GM21786 (cell line): Measurements from ENCODE around the gene SYCP3.

Experiments
- ATAC-seq: cut with Tn5 transposase; IDR thresholded peaks from one replicate; pipeline ENCODE4 v1.9.1; 2021; ENCODE audit not compliant: unreplicated experiment

SYCP3 gene

DNA sequence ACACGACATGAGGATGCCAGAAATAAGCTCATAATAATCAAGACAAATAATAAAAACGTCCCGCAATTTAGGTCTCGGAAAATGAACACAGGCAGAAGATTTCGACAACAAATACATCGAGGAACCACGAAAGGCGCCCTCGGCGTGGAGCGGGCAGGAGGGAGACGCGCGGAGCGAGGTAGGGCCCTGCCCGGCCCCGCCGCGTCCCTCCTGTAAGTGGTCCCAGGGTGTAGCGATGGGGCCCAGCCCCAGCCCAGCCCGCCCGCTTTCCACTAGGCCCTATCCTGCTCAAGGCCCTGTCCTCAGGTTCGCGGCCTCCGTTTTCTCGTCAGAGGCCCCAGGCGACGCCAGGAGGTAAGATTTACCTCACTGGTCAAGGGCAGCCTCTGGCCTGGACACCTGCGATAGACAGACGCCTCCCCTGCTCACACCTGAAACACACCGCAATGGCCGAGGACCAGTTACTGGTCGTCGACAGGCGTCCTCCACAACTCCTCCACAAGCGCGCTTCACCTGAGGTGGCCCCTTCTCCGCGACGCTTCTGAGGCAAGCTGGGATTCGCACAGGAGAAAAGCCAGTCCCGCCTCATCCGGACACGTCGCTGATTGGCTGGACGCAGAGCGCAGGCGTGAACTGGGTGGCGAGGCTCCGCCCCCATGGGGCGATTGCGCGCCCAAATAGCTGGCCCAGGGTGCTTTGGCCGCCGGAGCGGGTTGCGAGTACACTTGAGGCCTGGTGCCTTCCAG, at the start of gene SYCP3:
TSS of gene SYCP3 (minus strand) at position 543 of the 746 bp plus-strand sequence. CDS start 1,527 bp downstream, outside the sequence.
- no peak for ATAC-seq

DNA sequence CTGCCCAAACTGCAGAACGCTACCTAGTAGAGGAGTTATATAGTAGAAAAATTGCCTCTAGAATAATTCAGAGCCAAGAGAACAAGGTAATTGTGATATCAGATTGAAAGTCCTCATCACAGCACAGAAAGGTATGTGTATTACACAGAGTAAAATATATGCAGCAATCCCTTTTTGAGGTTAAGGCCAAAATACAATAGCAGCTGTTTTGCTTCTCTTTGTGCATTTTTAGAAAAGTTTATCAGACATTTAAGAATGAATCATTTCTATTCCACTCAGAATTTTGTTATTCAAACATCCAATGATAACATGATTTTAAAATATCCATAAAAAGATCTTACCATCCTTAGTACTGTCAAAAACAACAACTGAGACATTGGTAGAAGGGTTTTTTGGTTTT, 46.4 kb upstream of the SYCP3 start:
- ATAC-seq: no peak

DNA sequence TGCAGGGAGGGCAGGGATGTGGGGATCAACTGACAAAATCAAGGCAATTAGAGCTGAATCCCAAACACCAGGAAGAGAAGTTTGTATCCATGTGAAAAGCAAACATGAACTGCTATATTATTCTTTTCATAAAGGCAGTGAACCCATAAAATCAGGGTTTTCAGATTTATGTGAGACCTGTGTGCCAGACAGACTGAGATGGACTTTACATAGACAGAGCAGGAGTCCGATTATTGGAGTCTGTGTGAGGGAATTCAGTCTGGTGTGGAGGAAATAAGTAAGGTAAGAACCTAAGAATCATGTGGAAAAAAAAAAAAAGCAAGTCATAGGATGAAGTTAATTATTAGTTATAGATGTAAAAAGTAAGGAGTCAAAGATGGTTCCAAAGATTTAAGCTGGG, 45.1 kb upstream of the SYCP3 start:
- ATAC-seq: no peak

DNA sequence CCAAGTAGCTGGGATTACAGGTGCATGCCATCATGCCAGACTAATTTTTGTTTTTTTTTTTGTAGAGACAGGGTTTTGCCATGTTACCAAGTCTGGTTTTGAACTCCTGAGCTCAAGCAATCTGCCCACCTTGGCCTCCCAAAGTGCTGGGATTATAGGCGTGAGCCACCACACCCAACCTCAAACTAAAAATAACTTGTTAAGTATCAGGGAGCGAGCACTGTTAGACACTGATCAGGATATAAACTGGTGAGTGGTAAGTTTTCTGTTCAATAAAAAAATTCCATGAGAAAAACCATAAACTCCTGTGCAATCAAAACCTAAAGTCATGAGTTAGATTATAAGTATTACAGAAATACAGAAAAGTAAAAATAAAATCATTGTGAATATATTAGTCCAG, 44.6 kb upstream of the SYCP3 start:
- no peak for ATAC-seq

DNA sequence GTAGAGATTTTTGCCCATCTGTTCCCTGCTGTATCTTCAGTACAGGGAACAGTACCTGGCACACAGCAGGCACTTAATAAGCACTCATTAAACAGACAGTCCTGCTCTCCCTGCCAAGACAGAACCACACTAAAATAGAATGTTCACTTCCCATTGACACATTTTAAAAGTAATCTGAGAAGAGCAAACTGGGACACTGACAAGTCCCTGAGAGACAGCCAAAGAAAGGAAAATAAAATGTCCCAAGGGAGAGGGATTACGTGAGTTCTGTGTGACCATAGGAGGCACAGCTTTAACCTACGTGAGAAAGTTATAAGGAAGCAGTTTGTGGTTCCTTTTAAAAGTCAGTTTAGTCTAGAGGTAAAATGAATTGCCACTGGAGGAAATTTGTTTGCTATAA, 43.9 kb upstream of the SYCP3 start:
- no peak for ATAC-seq

DNA sequence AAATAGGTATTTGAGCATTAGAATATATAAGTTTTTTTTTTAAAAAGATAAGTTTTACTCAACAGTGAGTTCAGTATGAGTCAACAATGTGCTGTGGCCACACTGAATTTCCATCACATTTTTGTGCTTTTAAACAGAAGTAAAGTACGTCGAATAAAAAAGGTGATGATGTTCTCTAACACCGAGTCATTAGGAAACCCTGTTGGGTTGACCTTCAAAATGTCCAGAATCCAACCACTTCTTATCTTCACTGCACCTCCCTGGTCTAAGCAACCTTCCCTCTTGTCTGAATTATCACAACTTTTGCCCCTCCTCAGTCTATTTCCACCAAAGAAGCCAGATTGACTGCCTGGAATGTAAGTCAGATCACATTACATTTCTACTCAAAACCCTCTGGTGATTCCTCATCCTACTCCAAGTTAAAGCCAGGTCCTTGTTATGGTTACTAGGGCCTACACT, 43.0 kb upstream of the SYCP3 start:
- no peak for ATAC-seq

DNA sequence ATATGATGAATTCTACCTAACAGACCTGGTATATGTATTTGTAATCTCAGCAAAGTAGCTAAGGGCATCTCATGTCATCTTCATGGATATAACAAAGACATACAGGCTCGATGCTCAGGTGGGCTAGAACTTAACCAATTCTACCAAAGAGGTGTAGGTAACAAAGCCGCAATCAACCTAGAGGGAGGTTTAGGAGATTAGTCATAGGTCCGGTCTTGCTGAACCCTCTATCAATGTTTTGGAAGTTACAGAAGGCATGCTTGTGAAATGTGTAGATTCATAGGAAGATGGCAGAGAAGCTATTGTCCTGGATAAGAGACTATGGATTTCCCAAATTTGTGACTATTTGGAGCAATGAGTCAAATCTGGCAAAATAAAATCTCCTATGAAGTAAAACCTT, 42.6 kb upstream of the SYCP3 start:
- ATAC-seq: no peak

DNA sequence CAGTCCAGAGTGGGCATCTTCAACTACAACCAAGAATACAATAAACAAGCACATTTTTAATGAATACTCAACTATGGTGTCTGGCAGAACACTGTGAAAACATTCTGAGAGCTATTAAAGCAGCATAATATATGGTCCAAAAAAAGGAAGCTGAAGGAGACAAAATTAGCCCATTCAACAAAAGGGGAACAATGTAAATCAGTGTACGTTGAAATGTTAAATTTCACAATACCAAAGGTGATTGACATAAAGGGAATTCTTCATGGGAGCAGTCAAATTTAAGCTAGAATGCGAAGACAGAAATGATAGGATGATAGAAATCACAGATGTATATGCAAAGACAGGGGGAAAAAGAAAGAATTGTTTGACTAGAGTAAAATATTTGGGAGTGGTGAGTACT, 41.3 kb upstream of the SYCP3 start:
- ATAC-seq: no peak

DNA sequence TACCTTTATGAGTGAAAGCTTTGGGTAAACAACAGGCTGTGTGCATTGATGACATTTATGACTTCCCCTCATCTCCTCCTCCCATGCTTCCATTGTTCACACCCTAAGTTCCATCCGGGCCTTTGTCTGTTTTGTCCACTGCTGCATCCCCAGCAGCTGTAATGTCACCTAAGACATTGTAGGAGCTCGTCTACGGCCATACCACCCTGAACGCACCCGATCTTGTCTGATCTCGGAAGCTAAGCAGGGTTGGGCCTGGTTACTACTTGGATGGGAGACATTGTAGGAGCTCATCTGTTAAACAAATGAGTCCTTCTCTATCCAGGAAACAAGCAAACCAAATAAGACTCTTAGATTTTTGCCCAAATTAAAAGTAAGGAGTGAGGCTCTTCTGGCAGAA, 40.4 kb upstream of the SYCP3 start:
- ATAC-seq: no peak

DNA sequence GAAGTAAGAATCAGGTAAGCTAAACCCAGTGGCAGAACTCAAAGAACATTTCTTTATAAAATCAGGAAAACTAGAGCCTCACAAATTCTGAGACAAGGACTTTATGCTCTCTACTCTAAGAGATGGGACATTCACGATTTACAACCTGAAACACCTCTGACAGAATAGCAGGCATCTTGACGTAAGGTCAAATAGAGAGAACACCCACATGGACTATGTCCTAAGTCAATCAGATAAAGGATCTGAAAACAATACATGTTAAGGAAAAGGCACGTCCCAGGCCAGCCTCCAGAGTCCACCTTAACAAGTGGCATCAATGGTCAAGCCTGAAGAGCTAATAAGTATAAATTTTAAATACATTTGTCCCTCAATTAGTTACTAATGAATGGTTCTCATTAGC, 39.9 kb upstream of the SYCP3 start:
- ATAC-seq: no peak

DNA sequence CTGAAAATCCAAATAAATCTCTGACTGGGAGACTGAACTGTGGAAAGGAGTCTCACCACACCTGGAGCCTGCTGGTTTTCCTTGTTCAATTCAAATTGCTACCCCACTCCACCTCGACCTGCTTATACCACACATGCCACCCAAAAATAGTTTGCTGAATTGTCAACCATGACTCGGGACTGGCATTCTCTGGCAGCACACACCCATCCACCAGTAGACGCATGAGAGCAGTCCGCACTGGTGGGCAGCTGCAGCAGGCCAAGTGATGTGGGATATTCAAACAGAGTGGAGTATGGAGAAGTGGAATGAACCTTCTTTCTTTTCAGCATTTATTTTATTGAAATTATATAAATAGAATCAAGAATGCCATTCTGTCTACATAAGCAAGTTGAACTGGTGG, 38.7 kb upstream of the SYCP3 start:
- no peak for ATAC-seq

DNA sequence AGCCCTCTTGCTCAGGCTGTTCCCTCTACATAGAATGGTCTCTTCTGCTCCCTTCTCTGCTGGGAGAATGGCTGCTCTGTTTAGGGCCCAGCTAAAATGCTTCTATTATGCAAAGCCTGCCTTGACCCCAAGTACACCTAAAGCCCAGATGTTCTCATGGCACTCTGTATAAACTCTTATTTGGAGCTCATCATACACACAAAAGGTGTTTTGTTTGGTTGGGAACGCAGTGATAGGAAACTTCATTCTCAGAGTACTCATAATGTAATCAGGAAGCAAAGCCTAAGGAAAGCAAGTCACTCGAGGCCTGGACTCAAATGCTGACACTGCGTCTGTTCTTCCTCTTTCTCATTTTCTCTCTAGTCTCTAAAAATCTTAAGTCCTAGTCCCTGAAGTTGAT, 38.2 kb upstream of the SYCP3 start:
- ATAC-seq: no peak

DNA sequence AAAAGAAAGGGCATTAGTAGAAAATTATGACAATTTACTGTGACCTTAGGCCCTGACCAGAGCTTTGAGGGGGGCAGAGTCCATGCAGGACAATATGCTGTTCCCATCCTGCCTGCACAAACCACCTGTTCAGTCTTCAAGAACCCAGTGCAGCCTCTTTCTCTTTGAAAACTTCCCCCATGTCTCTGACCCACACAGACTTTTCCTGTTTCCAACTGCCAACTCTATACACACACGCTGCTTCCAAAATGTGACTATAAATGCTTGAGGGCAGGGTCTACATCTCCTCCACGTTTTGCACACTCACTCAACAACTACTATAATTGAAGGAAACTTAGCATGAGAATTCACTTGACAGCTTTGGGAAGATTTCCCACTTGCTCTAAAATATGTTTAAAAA, 36.6 kb upstream of the SYCP3 start:
- no peak for ATAC-seq

DNA sequence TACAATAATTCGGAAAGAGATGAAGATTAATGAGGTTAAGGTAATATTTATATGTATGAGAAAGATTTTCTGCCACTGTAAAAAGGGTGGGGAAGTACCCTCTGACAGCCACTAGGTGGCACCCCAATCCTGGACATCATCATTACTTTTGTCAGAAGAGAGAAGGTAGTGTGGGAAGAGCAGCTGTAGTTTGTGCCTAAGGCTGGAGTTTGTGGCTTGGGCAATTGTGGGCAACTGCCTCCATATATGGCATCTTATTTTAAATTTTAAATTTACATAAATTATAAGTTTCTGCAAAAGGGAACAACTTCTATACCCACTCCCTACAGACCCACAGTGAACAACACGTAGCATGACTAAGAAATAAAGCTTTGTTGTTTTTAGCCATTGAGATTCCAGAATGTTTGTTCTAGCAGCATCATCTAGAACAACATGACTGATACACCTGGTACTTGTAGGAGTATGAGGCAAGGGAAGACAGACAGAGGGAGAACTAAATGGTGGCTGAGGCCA, 34.4 kb upstream of the SYCP3 start:
- ATAC-seq: peak; percentile 88

DNA sequence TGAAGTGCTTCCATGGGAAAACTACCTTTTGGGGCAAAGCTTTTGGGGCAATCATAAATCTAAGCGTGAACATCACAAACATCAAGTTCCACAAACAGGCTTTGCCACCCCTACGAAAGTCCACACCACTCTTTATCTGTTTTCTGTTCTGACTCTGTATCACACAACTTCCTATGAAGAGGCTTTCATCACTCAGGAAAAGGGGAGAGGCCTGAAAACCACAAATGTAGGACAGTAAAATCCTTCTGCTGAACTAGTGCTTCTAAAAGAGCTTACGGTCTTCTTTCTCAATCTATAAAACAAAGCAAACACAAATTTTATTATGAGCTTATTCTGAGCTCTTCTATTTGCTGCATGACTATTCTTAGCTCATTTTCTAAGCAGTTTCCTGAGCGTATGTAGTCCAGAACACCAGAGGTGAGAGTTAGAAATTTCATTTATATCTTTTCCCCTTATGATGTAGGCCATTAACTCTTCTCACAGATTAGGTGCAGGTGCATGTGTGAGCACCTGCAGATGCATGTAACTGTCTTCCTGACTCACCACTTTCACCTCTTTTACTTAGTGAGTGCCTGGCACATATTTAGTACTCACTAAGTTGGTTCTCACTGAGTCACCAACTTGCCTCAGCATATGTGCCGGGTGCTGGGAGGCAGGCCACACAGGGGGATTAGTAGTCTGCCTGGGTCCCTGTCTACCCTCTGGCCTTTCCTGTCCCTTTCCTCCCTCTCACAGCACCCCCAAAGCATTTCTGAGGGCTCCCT, 32.9 kb upstream of the SYCP3 start:
- ATAC-seq: no peak

DNA sequence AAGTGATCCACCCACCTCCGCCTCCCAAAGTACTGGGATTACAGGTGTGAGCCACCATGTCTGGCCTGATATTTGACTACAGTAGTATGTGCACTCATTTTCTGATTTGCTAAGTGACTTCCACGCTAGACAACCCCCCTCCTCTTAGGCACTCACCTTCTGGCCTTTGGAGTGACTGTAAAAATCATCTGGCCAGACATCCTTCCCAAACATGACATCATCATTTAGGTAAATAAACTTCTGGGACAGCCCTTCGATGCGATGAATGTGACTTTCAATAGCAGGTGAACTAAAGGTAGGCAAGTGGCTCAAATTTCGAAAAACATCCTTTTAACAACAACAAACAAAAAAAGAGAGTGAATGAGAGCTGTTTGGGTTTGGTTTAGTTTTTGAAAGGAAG, 30.6 kb upstream of the SYCP3 start:
- no peak for ATAC-seq

DNA sequence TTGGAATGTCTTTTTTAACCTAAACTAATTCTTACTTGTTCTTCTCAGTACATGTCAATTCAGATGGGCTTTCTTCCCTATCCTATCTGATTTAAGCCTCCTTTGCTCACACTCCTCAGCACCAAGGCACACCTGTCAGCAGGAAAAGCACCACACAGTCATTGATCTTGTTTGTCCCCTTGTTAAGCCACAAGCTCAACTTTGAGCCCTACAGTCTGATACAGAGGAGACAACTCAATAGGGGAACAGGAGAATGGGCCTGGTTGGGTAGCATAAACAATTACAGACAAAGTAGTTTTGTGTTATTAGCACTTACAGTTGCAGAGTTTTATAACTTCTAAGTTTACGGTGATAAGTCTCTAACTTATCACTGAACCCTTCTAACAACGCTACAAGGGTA, 29.5 kb upstream of the SYCP3 start:
- no peak for ATAC-seq

DNA sequence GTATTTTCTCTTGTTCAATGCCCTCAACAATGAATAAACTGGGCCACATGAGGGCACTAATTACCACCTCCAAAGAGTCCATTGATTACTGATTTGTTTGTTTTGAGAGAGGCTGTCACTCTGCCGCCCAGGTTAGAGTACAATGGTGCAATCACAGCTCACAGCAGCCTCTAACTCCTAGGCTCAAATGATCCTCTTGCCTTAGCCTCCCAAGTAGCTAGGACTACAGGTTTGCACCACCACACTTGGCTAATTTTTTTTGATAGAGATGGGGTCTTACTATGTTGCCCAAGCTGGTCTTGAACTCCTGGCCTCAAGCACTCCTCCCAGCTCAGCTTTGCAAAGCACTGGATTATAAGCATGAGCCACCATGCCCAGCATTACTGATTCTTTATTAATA, 28.3 kb upstream of the SYCP3 start:
- ATAC-seq: no peak

DNA sequence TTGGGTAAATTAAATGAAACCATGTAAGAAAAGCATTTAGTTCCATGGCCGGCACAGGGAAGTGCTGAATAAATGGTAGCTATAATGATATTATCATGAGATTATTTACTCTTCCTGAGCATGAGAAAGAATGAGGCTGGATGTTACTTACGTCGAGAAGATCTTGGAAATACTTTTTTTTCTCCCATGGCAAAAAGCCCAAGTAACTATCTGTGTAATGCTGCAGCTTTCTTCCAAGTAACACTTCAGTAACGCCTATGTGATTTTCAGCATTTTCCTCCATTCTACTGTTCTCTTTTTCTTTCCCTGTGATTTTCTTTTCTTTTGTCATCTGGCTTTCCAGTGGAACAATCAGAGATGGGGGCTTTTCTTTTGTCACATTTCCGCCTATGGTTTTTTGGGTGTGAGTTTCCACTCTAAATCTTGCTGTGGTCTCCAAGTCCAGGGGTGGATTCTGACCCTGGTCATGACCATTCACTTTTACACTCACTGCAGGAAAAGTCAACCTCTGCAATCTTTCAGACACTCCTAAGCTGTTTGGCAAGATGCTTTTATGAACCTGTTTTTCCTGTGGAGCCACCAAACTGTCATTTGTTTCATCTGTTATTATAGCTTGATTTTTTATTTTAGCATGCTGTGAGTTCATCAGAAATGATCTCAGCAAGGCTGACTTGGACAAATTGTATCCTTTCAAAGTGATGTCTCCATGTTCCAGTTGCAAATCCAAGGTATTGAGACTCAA, 25.0 kb upstream of the SYCP3 start:
- ATAC-seq: no peak

DNA sequence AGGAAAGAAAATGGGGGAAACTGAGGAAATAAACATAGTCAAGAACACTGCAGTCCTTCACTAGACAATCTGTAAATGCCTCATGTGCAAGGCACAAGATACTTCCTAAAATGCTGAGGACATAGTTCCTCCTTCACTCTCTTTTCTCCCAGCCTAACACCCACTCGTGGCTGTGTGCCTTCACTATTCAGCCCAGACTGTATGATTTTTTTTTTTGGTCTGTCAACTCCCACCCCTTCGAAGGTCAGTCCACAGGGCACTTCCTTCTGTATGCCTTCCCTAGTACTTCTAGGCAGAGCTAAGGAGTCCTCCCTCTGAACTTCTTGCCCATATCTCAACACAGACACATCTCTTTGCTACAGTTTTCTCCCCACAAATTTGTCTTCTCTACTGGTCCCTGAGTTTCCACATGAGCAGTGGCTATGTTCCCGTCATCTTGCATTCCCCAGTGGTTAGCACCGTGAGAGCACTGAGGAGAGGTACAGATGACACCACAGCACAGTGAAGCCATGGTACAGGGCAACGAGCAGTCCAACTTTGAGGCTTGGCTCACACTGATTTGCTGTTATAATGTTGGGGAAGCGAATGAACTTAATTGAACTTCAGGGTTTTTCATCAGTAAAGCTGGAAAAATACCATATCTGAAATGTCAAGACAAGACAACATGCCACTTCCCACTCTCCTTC, 24.1 kb upstream of the SYCP3 start:
- ATAC-seq: no peak

DNA sequence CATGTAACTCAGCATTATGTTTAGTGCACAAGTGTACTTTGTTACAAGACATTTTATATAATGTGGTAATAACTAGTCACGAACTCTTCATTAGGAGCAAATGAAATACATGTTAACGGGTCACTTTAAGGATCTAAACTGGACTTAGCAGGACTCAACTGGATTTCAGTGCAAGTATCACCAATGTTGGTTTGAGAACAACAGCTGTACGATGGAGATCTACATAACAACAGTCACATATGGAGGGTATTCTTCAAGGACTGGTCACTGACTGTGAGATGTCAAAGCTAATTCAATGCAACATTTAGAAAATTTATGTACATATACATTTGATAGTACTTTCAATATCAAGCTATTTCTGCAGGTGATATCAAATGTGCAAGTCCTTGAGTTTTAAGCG, 22.5 kb upstream of the SYCP3 start:
- no peak for ATAC-seq
